Measurements from ENCODE around the gene PTK7.

The PTK7 gene

GRCh38 chr6:43050981-43051380, 25.1 kb upstream of the PTK7 start:
- no peak for DNase-seq (ENCODE audit: low read depth)
- H3K4me3 ChIP-seq (ENCODE audit: low read depth, low read length): no peak overlapping the region
- no peak for TF ChIP-seq POLR2A (IDR thresholded peaks at IDR 0.05; ENCODE audit: extremely low read depth, insufficient read length)
- no peak for TF ChIP-seq MYC (IDR thresholded peaks at IDR 0.05; ENCODE audit: low read depth, low read length)
- TF ChIP-seq, protein P1, sequence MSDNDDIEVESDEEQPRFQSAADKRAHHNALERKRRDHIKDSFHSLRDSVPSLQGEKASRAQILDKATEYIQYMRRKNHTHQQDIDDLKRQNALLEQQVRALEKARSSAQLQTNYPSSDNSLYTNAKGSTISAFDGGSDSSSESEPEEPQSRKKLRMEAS (IDR thresholded peaks at IDR 0.05; ENCODE audit: low read depth, low read length): no peak
- TF ChIP-seq, protein P2, sequence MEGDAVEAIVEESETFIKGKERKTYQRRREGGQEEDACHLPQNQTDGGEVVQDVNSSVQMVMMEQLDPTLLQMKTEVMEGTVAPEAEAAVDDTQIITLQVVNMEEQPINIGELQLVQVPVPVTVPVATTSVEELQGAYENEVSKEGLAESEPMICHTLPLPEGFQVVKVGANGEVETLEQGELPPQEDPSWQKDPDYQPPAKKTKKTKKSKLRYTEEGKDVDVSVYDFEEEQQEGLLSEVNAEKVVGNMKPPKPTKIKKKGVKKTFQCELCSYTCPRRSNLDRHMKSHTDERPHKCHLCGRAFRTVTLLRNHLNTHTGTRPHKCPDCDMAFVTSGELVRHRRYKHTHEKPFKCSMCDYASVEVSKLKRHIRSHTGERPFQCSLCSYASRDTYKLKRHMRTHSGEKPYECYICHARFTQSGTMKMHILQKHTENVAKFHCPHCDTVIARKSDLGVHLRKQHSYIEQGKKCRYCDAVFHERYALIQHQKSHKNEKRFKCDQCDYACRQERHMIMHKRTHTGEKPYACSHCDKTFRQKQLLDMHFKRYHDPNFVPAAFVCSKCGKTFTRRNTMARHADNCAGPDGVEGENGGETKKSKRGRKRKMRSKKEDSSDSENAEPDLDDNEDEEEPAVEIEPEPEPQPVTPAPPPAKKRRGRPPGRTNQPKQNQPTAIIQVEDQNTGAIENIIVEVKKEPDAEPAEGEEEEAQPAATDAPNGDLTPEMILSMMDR (IDR thresholded peaks at IDR 0.05; ENCODE audit: low read depth, low read length): no peak

GRCh38 chr6:43052225-43052841, 23.8 kb upstream of the PTK7 start:
- H3K4me3 ChIP-seq (ENCODE audit: low read depth, low read length): peak overlapping the region; percentile 77
- no peak for TF ChIP-seq MYC (IDR thresholded peaks at IDR 0.05; ENCODE audit: low read depth, low read length)
- no peak for DNase-seq (ENCODE audit: low read depth)

DNA sequence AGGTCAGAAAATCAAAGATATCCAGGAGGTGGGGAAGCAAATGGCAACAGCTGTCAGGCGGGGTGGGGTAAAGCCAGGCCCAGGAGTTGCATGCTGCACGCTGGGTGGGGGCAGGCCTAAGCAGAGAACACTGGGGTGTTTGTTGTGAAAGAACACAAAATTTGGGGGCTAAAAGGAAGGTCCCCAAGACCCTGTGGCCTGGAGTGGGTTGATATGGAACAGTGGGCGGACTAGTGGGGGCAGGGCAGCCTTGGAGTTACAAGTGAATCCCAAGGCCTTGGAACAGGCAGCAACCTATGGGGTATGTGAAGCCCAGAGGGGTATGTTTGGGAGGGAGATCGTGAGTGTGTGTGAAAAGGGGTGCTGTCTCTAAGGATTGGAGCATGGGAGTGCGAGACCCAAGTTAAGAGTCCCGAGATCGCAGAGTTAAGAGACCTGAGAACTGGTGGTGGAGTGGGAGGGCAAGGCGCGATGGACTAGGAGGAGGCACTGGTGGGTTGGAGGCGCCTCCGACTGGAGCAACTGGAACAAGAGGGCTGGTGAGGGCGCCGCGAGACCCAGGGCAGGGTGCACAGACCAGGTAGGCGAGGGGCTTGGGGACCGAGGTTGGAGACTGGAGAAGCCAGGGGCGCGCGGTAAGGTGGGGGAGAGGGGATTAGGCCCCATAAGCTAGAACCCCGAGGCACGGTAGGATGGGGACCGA, 23.1 kb upstream of the PTK7 start:
- H3K4me3 ChIP-seq (ENCODE audit: low read depth, low read length): peak overlapping the region; percentile 77
- DNase-seq (ENCODE audit: low read depth): peak; percentile 56
- TF ChIP-seq, protein P1 (IDR thresholded peaks at IDR 0.05; ENCODE audit: low read depth, low read length): no peak
- TF ChIP-seq POLR2A (IDR thresholded peaks at IDR 0.05; ENCODE audit: extremely low read depth, insufficient read length) (no peak), MYC (IDR thresholded peaks at IDR 0.05; ENCODE audit: low read depth, low read length) (no peak)
- TF ChIP-seq, protein P2 (IDR thresholded peaks at IDR 0.05; ENCODE audit: low read depth, low read length): no peak

DNA sequence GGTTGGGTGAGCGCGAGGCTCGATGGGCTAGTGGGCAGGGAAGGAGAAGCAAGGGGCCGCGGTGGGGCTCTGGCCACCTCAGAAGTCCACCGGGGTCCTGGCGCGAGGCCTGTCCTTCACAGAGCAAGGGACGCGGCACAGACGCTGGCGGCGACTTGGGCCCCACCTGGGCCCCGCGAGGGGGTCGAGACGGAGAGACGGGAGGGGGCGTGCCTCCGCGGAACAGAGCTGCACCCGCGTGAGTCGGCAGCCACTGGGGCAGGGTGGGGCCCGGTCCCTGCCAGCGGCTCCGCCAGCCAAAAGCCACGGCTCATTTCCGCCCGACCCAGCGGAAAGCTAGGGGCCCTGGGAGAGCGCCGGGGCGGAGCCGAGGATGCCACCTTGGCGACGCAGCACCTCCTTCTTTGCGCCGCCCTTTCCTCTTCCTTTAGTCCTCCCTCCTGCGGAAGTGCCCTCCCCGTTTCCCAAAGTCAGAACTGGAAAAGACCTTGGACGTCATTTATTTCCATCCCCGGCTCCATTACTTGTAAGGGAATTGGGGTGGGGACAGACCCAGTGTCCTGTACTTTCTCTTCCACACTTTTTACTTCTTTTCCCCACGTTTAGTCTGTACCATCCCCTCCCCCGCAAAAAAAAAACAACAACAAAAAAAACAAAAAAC, 22.4 kb upstream of the PTK7 start, which contains the start of gene CUL7:
Gene CUL7 (minus strand): TSS at position 307 of the 661 bp plus-strand sequence. CDS start 1,063 bp downstream, outside the sequence.
- peak; percentile 78 for TF ChIP-seq POLR2A (IDR thresholded peaks at IDR 0.05; ENCODE audit: extremely low read depth, insufficient read length)
- TF ChIP-seq, protein P2 (IDR thresholded peaks at IDR 0.05; ENCODE audit: low read depth, low read length): no peak
- TF ChIP-seq, protein P1 (IDR thresholded peaks at IDR 0.05; ENCODE audit: low read depth, low read length): peak; percentile 79
- TF ChIP-seq MYC (IDR thresholded peaks at IDR 0.05; ENCODE audit: low read depth, low read length): peak; percentile 84

DNA sequence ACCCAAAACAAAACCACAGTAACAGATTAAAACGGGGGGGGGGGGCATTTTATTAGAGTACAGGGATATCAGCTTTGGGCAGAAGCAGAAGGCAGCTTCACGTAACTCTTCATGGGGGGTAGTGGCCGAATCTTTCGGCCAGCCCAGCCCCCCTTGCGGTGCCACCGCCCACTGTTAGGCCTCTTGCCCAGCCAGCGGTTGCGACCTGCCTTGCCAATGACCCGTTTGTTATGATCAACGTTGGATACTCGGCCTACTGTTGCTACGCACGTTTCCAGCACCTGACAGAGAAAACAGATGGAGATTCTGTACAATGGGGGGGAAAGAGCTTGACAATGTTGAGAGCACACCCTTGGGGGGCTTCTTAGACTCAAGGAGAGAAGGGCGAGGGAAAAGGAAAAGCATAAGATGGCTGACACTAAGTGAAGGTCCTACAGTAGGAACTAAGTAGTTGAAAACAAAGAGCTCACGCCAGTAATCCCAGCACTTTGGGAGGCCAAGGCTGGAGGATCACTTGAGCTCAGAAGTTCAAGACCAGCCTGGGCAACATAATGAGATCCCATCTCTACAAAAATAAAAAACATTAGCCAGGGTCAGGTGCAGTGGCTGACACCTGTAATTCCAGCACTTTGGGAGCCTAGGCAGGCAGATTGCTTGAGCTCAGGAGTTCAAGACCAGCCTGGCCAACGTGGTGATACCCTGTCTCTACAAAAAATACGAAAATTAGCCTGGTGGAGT, 21.7 kb upstream of the PTK7 start:
- TF ChIP-seq, protein P2 (IDR thresholded peaks at IDR 0.05; ENCODE audit: low read depth, low read length): no peak
- TF ChIP-seq, protein P1 (IDR thresholded peaks at IDR 0.05; ENCODE audit: low read depth, low read length): no peak
- TF ChIP-seq POLR2A (IDR thresholded peaks at IDR 0.05; ENCODE audit: extremely low read depth, insufficient read length) (no peak), MYC (IDR thresholded peaks at IDR 0.05; ENCODE audit: low read depth, low read length) (no peak)
- no peak for DNase-seq (ENCODE audit: low read depth)
- H3K4me3 ChIP-seq (ENCODE audit: low read depth, low read length): peak overlapping the region; percentile 77

More for the DNA sequence above, 22.4 kb upstream of the PTK7 start, which contains the start of gene CUL7:
- peak; percentile 96 for DNase-seq (ENCODE audit: low read depth)
- peak within 1 kb of the TSS; percentile 77 for H3K4me3 ChIP-seq (ENCODE audit: low read depth, low read length)

Data from NB4 (cell line).